HG02970 (cell line): ENCODE results near the gene MTA3.
A peak's percentile ranks its signal among the peaks of the same experiment; 100 is the strongest.
"Not testable (repeated sequence)": the region's sequence is repeated elsewhere in the genome, so short reads cannot be mapped to it uniquely, and the experiment has no call there.

Experiments
- ATAC-seq: cut with Tn5 transposase; IDR thresholded peaks from one replicate; pipeline ENCODE4 v1.9.1; 2021; ENCODE audit warnings: mild to moderate bottlenecking, moderate library complexity, moderate number of reproducible peaks; ENCODE audit not compliant: unreplicated experiment, low FRiP score

The MTA3 gene

DNA sequence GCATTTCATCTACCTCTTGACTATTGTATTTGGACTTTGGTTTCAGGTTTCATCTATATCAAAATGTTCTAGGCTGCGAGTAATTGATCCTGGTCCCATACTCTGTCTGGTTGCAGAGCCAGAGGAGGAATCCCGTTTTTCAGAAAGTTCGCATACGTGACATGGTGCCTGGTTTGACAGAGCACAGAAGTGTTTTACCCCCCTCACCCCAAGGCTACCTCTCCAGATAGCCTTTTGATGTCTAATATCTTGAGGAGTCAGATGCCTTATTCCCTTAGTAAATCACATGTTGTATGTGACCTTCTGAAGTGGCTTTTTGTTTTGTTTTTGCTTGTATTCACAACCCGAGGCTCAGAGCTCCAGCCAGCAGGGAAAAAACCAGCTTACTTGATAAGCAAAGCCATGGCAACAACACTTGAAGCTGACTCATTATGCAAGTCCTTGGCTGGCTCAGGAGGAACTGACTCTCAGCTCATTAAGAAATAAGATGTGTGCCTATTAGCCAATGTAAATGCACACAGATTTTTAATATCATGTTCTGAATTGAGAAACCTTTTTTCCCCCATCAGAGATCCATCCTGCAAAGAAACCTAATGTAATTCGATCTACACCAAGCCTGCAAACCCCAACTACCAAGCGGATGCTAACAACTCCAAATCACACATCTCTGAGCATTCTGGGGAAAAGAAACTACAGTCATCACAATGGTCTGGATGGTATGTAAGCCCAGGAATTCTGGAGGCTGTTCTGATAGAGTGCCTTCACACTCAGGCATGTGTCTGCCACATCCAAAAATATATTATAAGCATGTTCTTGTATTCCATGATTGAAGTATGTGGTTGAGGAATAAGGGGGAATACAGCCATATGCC is 154.1 kb downstream of the MTA3 start:
- ATAC-seq = peak; percentile 79

DNA sequence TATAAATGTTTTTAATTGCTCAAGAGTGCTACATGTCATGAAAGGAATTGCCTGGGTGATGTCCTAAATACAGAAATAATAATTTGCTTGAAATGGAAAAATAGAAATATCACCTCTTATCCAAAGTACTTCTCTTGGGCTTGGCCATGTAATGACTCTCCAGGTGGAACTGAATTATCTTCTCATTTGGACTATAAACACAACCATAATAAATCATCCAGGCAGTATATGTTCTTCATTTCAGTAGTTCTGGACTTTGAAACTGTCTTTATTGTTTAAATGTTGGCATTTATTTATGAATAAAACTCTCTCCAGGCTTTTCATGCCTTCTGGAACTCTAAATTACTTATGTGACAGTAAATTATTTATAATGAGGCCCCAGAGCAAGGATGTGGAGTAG is 155.0 kb downstream of the MTA3 start:
- no peak for ATAC-seq

DNA sequence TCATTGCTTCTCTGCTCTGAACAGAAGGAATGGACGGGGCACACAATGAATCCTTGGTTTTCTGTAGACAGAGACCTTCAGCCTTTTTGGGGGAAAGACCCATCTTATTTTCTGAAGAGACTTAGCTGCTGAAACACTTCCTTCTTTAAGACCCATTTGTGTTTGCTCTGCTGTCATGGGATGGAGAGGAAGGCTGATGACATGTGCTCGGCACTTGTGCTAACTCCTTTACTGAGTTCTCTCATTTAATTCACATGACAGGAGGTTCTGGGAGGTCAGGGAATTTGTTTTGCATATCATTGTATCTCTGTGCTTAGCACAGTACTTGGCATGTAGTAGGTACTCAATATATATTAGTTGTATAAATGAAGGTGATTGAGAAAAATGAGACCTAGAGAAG is 156.5 kb downstream of the MTA3 start:
- ATAC-seq = no peak

DNA sequence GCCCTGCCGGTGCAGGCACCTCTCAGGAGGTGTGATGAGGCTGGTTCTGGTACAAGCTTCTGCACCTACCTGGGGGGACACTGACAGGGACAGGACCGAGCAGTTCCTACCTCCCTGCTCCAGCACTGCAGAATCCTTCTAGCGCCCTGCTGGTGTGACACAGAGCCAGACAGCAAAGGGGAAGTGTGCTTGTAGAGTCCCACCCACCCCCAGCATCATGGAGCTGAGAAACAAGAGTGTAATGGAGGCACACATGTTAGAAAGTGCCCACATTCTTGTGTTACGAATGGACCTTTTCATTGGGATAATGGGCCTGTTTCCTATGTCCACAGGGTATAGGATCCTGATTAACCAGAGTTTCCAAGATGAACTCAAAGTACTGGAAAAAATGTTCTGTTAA is 157.2 kb downstream of the MTA3 start:
- no peak for ATAC-seq

DNA sequence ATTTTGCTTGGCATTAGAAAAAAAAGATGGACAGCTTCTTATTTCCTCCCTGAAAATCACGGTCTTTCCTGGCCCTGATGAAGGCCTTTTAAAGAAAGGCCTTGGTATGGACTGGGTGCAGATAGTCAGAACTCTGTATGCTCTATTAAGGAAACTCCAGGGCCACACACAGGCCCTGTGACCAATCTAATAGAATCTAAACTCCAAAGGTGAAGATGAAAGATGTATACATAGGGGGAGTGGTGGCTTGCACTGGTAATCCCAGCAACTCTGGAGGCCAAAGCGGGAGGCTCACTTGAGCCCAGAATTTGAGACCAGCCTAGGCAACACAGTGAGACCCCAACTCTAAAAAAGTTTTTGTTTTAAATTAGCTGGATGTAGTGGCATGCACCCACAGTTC is 158.2 kb downstream of the MTA3 start:
- no peak for ATAC-seq

DNA sequence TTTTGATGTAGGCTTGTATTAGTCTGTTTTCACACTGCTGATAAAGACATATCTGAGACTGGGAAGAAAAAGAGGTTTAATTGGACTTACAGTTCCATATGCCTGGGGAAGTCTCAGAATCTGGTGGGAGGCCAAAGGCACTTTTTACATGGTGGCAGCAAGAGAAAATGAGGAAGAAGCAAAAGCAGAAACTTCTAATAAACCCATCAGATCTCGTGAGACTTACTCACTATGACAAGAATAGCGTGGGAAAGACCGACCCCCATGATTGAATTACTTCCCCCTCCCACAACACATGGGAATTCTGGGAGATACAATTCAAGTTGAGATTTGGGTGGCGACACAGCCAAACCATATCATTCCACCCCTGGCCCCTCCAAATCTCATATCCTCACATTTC is 162.9 kb downstream of the MTA3 start:
- not testable (repeated sequence) for ATAC-seq

DNA sequence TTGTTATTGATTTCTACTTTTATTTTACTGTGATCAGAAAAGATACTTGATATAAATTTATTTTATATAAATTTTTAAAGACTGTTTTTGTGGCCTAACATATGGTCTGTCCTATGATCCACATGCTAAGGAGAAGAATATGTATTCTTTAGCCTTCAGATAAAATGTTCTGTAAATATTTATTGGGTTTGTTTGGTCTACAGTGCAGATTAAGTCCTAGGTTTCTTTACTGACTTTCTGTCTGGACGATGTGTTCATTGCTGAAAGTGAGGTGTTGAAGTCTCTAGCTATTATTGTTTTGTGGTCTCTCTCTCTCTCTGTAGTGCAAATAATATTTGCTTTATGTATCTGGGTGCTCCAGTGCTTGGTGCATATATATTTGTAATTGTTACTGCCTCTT is 165.4 kb downstream of the MTA3 start:
- ATAC-seq = no peak

DNA sequence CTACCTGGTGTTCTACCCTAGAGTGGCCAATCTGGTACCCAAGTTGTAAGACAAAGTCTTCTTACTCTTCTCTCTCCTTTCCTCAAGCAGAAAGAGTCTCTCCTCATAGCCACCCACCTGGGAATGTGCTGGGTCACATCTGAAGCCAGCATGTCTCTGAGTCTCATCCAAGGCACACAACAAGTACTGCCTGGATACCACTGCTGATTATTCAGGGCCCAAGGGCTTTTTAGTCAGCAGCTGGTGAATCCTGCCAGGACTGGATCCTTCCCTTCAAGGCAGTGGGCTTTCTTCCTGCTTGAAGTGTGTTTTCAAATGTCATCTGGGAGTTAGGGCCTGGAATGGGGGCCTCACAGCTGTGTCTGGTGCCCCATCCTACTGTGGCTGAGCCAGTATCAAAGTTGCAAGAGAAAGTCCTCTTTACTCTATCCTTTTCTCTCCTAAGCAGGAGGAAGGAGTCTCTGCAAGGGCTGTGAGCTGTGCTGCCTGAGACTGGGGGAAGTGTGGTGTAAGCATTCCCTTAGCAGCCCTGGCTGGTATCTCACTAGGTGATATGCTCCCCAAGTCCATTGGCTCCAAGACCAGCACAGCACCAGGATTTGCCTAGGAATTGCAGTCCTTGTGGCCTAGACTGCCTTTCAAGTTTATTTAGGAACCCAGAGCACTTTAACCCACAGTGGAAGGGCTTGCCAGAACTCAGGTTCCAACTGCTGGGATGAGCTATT is 168.3 kb downstream of the MTA3 start:
- no peak for ATAC-seq

DNA sequence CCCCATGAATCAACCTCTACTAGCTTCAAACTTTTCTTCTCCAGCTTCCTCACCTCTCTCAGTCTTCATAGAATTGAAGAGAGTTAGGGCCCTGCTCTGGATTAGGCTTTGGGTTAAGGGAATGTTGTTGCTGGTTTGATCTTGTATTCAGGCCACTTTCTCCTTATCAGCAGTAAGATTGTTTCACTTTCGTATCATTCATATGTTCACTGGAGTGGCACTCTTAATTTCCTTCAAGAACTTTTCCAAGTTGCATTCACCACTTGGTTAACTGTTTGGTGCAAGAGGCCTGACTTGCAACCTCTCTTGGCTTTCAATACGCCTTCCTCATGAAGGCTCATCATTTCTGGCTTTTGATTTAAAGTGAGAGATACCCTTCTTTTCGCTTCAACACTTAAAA is 172.7 kb downstream of the MTA3 start:
- no peak for ATAC-seq

DNA sequence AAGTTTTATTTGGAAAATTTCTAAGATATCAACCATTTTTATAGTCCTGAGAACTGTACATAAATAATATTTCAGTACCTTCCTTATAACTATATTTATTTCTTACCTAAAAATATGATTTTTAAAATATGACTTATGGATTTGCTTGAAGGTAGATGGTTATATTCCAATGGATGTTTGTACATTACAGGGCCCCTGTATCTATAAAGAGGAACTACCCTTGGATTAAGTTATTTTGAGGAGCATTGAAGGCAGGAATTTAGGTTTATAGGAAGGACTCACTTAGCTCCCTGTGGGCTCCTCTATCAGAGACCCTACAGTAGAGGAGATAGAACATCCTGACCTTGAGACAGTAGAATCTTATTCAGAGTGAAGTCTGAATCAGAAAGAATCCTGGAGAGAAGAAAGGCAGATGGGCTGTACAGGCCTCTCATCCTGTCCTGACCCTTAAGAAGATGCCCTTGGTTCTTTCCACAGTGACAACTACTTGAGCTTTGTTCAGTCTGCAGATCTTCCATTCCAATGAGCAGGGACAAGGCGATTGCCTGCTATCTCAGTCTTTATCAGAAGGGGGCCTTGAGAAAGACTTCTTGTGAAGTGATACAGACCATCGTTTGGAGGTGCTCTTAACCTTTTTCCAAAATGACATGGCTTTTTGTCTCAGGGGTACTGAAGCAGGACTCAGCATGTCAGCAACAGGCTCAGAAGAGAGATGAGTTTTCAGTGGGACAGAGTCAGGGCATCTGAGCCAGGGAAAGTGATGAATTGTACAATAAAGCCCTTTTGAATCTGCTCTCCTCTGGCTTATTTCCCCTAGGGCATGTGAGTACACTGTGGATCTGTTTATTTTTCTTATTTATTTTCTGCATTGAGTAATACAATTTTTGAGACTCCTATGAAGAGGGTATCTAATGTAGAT is 174.6 kb downstream of the MTA3 start:
- no peak for ATAC-seq

DNA sequence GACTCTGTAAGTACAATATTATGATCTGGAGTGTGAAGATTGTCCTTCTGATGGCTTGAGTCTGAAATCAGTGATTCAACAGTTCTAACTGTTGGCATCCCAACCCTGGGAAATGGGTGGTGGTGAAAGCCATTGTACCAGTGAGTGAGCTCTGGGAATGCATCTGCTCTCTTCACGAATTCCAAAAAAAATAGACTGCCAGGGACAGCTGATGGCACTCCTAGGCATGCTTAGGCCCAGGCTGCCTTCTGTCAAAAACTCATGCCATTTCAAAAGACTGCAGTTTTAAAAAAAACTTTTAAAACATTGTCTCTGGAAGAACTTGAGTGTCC is 175.2 kb downstream of the MTA3 start:
- no peak for ATAC-seq

DNA sequence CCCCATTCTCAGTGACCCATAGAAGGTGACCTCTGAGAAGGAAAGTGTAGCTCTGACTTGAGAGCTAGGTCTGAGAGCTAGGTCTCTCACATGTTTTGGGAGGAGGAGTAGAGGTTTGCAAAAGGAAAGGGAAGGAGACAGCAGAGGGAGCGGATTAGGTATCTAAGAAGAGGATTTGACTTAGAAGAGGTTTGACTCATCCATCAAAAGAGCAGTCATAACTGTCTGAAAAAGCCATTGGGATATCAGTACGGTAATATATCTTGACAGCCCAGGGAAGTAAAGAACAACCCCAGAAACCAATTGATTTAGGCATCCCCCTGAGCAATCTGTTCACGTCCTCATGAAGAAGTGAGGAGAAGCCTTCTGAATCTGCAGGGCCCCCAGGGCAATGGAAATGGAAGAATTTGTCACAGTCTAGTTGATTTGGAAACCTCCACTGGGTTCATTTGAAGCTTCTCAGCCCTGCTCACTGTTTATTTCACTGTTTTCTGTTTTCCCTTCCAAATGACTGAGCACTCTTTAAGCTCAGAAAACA is 176.2 kb downstream of the MTA3 start:
- ATAC-seq = no peak

DNA sequence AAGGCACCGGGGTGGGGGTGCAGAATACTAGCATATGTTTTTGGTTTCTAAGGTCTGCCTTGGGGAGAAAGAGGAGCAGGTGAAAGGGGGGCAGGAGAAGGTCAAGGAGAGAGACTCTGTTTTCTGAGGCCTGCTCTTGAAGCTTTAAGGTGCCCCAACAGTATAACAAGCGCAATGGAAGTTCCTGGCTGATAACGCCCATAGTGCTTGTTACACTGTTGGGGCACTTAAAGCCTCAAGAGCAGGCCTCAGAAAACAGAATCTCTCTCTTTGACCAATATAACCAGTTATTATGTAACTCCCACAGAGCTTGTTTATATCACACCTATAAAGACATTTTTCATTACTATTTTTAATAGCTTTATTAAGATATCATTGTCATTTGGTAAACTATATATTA is 179.0 kb downstream of the MTA3 start:
- ATAC-seq = no peak

DNA sequence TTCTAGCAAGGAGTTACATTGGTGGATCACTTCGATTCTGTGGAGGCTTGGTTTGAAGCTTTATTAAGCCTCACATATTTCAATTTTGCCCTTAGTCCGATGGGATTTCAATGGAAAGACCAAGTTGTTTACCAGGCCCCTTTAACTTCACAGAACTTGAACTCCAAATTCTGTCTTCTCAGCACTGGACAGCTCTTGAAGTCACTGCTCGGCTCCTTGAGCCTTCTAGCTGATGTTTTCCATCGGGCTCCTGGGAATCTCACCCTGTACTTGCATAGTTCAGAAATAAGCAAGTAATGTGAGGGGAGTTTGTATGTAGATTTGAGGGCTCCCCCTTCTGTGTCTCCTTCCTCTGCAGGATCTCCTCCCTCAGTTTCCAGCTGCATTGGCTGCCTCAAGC is 180.4 kb downstream of the MTA3 start:
- no peak for ATAC-seq

DNA sequence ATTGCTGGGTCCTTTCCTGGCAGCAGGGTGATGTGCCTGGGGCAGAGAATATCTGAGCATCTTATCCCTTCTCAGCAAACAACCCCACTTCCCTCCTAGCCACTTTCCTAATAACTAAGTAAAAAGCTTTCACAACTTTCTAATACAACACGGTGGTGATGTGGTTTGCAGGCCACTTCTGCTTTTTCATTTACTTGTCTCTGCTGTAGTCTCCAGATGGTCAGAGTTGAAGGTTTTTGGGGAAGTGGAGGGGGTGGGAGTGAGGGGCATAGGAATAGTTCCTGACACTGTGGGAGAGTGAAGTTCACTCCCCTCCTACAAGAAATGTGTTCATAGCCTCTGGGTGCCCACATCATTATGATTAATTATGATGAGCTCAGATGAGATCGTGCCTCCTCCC is 183.9 kb downstream of the MTA3 start:
- ATAC-seq = no peak

DNA sequence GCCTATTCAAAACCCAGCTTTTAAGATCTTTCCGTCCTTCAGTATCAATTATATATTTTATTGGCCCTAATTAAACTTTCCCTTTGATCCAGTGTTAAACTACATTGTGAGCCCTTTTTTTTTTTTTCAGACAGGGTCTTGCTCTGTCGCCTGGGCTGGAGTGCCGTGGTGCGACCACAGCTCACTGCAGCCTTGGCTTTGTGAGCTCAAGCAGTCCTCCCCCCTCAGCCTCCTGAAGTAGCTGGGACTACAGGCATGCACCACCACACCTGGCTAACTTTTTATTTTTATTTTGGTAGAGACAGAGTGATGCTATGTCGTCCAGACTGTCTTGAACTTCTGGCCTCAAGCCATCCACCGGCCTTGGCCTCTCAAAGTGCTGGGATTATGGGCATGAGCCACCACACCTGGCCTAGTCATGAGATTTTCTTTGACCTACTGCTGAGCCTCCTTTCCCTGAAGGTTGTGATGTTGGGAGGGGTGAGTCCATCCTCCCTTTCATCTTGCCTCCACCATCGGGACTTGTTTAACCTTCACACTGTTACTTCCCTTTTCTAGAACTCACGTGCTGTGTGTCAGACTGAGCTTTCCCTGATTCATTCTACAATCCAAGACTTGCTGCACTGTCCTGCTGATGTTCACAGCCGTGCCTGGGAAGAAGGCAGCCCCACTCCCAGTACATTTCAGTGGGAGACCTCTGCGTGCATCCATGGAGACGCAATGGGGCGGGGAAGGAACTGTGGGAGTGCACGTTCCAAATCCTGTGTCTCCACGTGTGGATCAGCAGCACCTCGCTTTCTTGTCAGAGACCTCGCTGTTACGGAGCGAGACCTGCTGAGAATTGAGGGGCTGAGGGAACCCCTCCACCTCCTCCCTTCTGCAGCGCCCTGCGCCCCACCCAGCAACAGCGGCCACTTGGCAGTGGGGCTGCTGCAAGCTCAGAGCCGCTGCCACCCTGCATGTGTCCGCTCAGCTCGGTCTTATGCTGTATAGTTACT is 184.7 kb downstream of the MTA3 start:
- ATAC-seq = no peak

DNA sequence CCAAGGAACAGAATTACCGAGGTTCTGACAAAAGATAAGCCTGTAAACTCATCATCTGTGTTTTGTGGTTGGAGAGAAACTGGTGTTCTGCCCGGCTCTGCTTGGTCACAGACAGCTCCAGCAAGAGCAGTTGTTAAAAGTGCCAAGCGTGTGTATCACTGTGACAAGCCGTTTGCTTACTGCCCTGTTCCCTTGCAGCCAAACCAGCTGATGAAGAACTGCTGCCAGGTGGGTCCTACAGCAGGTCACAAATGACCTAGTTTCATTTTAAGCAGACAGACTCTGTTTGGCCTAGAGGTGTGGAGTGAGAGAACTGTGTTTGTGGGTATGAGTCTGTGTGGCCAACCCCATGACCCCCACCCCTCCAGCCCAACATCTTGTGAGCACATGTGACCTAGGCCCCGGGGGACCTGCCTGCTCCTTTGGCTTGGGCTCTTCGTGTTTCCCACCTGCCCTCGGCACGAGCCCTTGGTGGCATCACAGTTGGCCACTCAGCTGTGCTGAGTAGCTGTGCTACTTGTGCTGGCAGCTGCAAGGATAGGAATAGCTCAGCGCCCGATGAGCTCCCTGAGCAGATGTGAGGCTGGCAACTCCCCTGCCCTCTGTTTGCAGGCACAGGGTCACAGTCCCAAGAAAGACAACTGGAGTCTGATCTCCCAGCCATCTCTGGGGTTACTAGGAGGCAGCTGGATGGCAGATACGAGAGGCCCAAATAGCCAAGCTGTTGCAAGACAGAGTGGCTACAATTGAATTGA is 185.8 kb downstream of the MTA3 start:
- peak; percentile 54 for ATAC-seq

DNA sequence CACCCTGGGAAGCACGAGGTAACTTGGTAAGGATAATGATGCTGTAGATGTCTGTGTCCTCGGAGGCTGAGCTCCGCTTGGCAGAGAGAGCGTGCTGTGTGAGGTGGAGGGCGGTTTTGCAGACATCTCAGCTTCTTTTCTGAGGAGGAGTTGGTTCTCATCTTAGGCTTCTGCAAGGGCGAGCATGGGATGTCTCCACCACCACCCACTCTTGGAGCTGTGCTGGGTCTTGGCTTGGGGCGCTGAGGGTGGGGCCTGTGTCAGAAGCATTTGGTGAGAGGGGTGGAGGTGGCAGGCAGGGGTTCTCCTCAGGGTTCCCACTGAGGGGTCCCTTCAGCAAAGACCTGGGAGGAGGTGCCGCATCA is 186.3 kb downstream of the MTA3 start:
- ATAC-seq = no peak
